ENCODE results near the gene SNTG2. TPM values are rescaled to one million over a fixed set of nuclear protein-coding genes. Genes with fewer than 3 reads are reported as not detected.

The SNTG2 gene
- total RNA-seq, 1 experiment from 2014 or later: not detected

GRCh38 chr2:1277634-1278033 is 327.0 kb downstream of the SNTG2 start:
- H3K9me3 ChIP-seq: no peaks in the 10 kb centered on the region; the same call in 1 of the 2 replicates
- no peaks in the 10 kb centered on the region for H3K27me3 ChIP-seq (replicated peaks; ENCODE audit: control insufficient read depth, insufficient read depth, low read length)
- intact Hi-C loops (cut with micrococcal nuclease; ENCODE audit: unreplicated experiment): no loop called here
- POLR2A ChIA-PET: no interaction called here
- Mint-ChIP-seq H3K27ac (ENCODE audit: unreplicated experiment) (no peak overlapping the region), H3K9me3 (ENCODE audit: unreplicated experiment) (peaks cover 21% of the 10 kb centered on the region), H3K4me1 (ENCODE audit: low read depth, unreplicated experiment) (no peaks in the 10 kb centered on the region), H3K27me3 (ENCODE audit: insufficient read depth, unreplicated experiment) (no peaks in the 10 kb centered on the region), H3K36me3 (ENCODE audit: insufficient read depth, unreplicated experiment) (no peaks in the 10 kb centered on the region), H3K4me3 (ENCODE audit: unreplicated experiment) (no peak overlapping the region)
- DNase-seq: no peak
- no peaks in the 10 kb centered on the region for H3K4me1 ChIP-seq
- CTCF ChIA-PET: no interaction called here
- no TSS peak for BruUV-seq (replicated peaks)
- H3K4me3 ChIP-seq (ENCODE audit: low read depth, low read length): no peak overlapping the region
- no peaks in the 10 kb centered on the region for H3K36me3 ChIP-seq (ENCODE audit: control insufficient read depth, insufficient read depth, low read length)
- TF ChIP-seq CTCF (IDR thresholded peaks at IDR 0.05; ENCODE audit: insufficient read depth in 1 of 2, low read depth in 1 of 2, low read length in 1 of 2, severe bottlenecking in 1 of 2, unreplicated experiment in 1 of 2): no peak

- DNase-seq: no peak
- no peak for TF ChIP-seq CTCF (IDR thresholded peaks at IDR 0.05; ENCODE audit: insufficient read depth in 1 of 2, low read depth in 1 of 2, low read length in 1 of 2, severe bottlenecking in 1 of 2, unreplicated experiment in 1 of 2)
- no TSS peak for BruUV-seq (replicated peaks)
- Mint-ChIP-seq H3K27me3 (ENCODE audit: insufficient read depth, unreplicated experiment) (no peaks in the 10 kb centered on the region), H3K9me3 (ENCODE audit: unreplicated experiment) (peaks cover 21% of the 10 kb centered on the region), H3K36me3 (ENCODE audit: insufficient read depth, unreplicated experiment) (no peaks in the 10 kb centered on the region), H3K4me3 (ENCODE audit: unreplicated experiment) (no peak overlapping the region), H3K27ac (ENCODE audit: unreplicated experiment) (no peak overlapping the region), H3K4me1 (ENCODE audit: low read depth, unreplicated experiment) (no peaks in the 10 kb centered on the region)
- intact Hi-C loops (cut with micrococcal nuclease; ENCODE audit: unreplicated experiment): no loop called here
- Histone ChIP-seq H3K9me3 (no peaks in the 10 kb centered on the region; the same call in 1 of the 2 replicates), H3K27me3 (replicated peaks; ENCODE audit: control insufficient read depth, insufficient read depth, low read length) (no peaks in the 10 kb centered on the region), H3K36me3 (ENCODE audit: control insufficient read depth, insufficient read depth, low read length) (no peaks in the 10 kb centered on the region), H3K4me3 (ENCODE audit: low read depth, low read length) (no peak overlapping the region), H3K4me1 (no peaks in the 10 kb centered on the region)
- ChIA-PET CTCF (no interaction called here), POLR2A (no interaction called here)
These were observed 327.5 kb downstream of the SNTG2 start for GRCh38 chr2:1278125-1278524.

- TF ChIP-seq CTCF (IDR thresholded peaks at IDR 0.05; ENCODE audit: insufficient read depth in 1 of 2, low read depth in 1 of 2, low read length in 1 of 2, severe bottlenecking in 1 of 2, unreplicated experiment in 1 of 2): no peak
- Mint-ChIP-seq H3K4me3 (ENCODE audit: unreplicated experiment) (no peak overlapping the region), H3K36me3 (ENCODE audit: insufficient read depth, unreplicated experiment) (no peaks in the 10 kb centered on the region), H3K27ac (ENCODE audit: unreplicated experiment) (no peak overlapping the region), H3K9me3 (ENCODE audit: unreplicated experiment) (peaks cover 21% of the 10 kb centered on the region), H3K4me1 (ENCODE audit: low read depth, unreplicated experiment) (no peaks in the 10 kb centered on the region), H3K27me3 (ENCODE audit: insufficient read depth, unreplicated experiment) (no peaks in the 10 kb centered on the region)
- Histone ChIP-seq H3K4me3 (ENCODE audit: low read depth, low read length) (no peak overlapping the region), H3K27me3 (replicated peaks; ENCODE audit: control insufficient read depth, insufficient read depth, low read length) (no peaks in the 10 kb centered on the region), H3K36me3 (ENCODE audit: control insufficient read depth, insufficient read depth, low read length) (no peaks in the 10 kb centered on the region), H3K4me1 (no peaks in the 10 kb centered on the region), H3K9me3 (no peaks in the 10 kb centered on the region; the same call in 1 of the 2 replicates)
- no peak for DNase-seq
- BruUV-seq (replicated peaks): no TSS peak
- CTCF ChIA-PET: no interaction called here
- POLR2A ChIA-PET: no interaction called here
- intact Hi-C loops (cut with micrococcal nuclease; ENCODE audit: unreplicated experiment): no loop called here
These were observed 328.2 kb downstream of the SNTG2 start for GRCh38 chr2:1278861-1279260.
